Activated CD4-positive, alpha-beta T cell treated with anti-CD3 and anti-CD28 coated beads, Interleukin-10, Interleukin-2, amounts not matched to agents 100 ng/mL and 50 ng/mL, durations not matched to agents 16 hours and 8 hours (primary cell): ENCODE results near the gene GALNT16.

Experiments
- DNase-seq: peaks from one replicate; pipeline ENCODE4 v3.0.0-alpha.2; 2020

Gene GALNT16

GRCh38 chr14:69319911-69320310 lies 60.0 kb downstream of the GALNT16 start:
- DNase-seq = no peak

DNA sequence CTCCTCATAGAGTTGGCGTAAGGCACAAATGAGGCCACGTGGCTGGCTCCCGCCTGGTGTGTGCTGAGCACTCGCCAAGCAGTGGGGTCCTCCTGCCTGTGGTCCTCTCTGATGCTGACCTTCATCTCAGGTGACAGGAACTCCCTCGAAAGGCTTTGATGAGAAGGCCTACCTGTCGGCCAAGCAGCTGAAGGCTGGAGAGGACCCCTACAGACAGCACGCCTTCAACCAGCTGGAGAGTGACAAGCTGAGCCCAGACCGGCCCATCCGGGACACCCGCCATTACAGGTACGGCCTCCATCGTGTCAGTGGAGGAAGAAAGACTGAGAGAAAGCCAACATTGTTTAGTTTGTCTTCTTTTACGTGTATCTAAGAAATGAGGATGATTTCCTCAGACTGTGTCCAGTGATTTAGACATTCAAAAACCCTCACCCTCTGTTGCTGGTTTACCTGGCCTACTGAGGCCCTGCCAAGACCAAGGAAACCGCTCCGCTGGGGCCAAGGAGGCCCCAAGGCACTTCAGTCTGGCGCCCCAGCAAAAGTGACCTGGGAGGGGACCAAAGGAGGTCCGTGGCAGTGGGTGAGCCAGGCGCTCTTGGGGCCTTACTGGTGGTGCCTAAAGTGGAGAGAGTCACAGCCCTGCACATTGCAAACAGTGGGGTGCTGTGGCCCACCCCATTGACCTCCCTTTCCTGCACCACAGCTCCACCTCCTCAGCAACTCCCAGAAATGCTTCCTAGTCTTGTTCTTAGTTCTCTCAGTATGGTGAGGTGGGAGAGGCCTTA lies 60.8 kb downstream of the GALNT16 start:
- DNase-seq = no peak

DNA sequence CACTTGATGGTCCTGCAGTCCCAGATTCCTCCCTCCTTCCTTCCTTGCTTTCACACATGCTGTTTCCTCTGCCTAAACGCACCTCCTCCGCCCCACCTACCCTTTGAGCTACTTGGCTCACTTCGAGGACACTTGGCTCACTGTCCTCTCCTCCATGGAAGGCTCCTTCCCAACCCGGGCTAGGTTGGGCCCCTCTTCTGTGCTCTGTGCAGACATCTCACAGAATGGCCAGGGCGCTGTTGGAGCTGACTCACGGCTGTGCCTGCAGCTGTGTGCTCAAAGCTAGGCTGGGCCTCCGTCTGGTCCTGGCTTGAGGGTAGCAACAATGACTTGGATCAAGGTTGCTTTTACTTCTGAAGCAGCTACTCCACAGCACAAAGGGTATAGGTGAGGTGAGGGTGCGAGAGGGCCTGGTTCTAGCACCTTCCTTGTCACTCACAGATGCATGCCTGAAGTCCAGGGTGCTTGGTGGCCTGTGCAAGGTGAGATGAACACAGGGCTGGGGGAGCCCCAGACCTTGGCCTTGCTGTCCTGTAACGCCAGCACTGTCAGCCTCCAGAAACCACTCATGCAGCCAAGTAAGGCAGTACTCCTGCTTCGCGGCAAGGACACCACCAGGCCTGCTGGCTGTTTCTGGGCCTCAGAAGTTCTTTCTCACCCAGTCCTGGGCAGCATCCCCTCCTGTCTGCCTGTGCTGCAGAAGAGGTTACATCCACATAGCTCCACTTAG lies 61.8 kb downstream of the GALNT16 start:
- no peak for DNase-seq

DNA sequence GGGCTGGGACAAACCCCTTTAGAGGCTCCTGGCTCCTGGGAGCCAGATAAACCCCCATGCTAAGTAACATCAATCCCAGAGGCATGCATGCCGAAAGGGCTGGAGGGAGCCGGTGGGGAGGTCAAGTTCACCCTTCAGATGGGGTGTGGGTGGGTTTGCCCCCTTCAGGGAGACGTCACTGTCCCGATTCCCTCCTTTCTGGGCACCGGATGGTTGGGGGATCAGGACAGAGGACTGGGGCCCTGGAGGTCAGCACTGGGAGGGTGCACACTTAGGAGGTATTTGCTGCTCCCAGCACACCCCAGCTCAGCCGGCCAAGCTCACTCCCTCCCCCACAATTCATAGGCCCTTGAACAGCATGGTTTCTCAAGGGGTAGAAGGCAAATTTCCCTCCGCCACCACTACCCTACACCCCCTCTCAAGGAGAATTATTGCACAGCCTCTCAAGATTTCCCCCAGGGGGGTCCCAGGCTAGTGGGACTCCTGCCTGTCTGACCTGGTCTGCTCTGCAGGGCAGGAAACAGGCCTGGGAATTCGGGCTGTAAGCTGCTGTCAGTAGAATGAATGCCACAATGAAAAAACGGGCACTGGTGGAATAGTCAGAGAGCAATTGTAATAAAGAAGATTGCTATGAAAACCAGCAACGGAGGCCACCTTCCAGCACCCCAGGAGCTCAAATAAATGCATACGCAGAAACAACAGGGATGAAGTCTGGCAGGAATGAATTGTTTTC lies 63.5 kb downstream of the GALNT16 start:
- DNase-seq = no peak

GRCh38 chr14:69323999-69324282 lies 64.0 kb downstream of the GALNT16 start:
- DNase-seq = no peak

GRCh38 chr14:69324341-69324931 lies 64.5 kb downstream of the GALNT16 start:
- no peak for DNase-seq

- no peak for DNase-seq
Observed at GRCh38 chr14:69325086-69325485, 65.1 kb downstream of the GALNT16 start.

DNA sequence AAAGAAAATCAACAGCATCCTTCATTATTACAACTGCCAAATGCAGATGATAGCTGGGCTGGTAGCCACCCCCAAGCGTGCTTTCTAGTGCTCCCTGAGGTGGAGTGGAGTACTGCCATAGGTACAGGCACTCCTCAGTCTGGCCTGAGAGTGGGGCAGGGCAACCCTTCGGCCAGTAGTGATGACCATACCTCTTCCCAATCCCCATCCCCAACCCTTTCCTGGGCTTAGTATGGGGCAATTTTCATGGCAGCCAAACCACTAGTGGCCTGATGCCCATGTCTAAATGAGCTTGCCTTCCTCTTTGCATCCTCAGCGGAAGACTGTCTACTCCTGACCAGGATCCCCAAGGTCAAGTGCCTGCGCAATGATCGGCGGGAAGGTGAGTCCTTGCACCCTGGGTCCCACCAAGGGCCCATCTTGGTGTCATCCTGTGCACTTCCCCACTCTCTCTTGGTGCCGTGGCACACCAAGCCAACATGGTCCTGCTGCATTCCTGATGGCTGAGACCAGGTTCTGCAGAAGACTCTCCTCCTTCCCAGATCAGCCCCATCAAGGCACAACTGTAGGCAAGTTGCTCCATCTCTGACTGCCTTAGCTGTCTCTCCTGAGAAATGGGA lies 65.8 kb downstream of the GALNT16 start:
- no peak for DNase-seq

GRCh38 chr14:69326611-69327010 lies 66.7 kb downstream of the GALNT16 start:
- DNase-seq = no peak

DNA sequence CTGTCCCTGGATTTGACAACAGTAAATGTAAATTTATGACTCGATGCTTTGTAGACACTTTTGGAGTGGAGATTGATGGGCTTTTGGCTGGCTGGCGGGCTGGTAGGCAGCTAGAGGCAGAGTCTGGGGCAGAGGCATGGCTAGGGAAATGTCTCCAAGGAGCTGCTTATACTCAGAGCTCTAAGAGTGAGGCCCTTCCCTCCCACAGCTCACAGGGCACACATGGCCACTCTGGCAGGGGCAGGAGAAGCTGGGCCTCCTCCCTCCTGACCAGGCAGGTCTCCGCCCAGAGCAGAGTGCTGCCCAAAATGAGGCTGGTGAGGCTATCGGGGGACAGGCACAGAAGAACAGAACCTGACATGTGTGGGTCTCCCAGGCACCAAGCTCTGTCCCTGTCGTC lies 67.5 kb downstream of the GALNT16 start:
- no peak for DNase-seq

DNA sequence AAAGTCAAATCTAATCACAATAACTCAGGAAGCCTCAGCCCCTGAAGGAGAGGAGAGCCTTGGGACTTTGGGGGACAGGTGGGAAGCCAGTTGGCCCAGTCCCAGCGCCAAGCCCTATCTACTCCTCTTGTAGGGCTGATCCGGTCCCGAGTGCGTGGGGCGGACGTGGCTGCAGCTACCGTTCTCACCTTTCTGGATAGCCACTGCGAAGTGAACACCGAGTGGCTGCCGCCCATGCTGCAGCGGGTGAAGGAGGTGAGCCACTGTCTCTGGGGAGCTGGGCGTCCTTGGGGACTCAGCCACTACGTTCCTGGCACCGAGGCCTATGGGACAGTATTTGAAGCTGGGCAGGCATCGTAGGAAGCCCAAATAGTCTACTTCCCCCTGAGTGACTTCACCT lies 68.4 kb downstream of the GALNT16 start:
- DNase-seq = no peak

DNA sequence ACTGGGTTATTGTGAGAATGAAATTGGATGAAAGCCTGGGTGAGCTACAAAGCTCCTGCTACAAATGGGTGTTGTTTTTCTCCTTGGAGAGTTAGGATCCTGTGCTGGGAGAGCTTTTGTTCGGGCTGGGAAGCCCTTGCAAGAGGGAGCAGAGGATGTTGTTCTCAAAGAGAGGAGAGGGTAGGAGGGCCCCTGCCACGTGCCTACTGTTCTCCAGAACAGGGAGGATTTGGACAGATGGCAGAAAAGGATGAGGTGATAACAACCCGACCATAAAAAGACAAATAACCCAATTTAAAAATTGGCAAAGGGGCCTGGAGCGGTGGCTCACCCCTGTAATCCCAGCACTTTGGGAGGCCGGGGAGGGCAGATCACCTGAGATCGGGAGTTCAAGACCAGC lies 68.8 kb downstream of the GALNT16 start:
- DNase-seq = no peak

DNA sequence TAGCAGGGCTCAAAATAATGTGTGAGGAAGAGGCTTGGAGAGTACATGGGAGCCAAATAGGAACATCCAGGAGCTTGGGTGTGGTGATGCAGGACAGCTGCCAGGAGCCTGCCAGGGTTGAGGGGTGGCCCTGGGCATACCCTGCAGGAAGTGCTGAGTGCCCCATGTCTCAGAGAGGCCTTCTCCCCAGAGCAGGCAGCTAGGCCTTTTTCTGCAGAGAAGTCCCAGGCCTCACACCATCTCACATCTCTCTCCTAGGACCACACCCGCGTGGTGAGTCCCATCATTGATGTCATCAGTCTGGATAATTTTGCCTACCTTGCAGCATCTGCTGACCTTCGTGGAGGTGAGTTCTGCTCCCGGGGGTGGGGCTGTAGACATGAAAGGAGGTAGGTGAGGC lies 71.2 kb downstream of the GALNT16 start:
- no peak for DNase-seq

DNA sequence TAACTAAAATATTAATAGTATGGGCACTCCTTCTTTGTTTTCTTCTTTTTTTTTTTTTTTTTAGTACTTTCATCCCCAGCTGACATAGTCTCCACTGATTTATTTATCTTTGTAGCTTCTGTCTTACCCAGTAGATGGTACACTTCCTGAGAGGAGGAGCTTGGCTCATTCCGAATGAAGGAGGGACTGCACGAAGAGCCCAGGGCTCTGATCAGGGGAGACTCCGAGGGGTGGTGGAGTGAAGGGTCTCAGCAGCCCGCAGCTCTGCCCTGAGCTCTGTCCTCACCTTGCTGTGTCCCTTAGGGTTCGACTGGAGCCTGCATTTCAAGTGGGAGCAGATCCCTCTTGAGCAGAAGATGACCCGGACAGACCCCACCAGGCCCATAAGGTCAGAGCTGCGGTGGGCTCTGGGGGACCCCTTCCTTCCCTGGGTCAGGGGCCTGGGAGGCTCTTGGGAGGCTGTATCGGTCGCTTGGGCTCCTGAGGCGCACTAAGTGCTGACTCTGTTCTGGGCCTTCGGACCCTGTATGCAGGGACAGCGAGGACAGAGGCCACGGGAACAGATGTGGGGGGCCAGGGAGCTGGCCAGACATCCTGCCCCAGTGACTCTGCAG lies 72.9 kb downstream of the GALNT16 start:
- DNase-seq = no peak

- DNase-seq = no peak
Observed at GRCh38 chr14:69333791-69334337, 73.9 kb downstream of the GALNT16 start.

DNA sequence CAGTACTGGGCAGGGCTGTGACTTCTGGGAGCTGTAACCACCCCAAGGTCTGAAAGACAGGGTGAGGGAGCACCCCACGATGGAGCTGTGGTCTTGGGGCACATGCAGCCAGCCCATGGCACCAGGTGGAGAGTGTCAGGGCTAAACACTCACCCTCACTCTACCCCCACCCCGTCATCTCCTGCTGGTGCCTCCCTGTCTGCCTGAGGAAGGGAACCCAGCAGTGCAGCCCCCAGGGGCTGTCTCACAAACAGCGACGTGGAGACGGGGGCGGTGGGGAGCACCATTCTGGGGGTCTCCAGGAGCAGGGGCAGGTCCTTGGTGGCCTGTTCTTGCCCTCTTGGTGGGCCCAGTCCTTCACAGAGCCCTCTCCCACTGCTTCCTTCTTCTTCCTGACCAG lies 74.6 kb downstream of the GALNT16 start:
- no peak for DNase-seq

DNA sequence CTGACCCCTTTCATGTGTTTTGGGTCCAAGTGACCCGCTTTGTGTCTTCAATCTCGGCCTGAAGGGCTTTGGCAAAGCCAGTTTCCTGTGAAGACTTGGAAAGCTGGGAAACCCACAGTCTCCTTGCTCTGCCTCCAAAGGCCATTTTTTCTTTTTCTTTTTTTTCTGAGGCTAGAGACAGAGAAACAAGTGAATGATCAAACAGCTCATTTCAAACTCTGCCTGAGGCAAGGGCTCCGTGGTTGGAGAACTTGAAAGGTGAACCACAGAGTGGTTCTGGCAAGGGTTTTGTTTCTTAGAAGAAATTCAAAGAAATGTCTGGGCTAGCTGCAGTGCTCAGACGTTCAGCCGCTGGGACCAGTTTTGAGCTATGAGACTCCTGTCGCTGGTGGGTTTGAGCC lies 75.4 kb downstream of the GALNT16 start:
- no peak for DNase-seq

DNA sequence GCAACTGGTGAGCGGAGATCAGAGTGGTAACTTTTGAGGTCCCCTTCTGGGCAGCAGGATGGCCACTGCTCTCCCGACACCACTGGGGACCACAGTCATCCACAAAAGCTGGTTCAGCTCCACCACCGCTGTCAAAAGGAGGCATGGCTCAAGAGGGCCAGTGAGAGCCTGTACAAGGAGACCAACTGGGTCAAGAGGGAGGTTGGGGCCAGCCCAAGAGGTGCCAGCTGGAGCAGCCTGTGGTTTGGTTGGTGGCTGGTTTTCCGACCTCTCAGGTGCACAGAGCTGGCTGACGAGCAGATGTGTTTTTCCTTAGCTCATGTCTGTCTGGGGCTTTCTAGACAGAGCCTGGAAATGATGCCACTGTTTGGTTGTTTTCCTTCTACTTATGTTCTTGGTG lies 78.0 kb downstream of the GALNT16 start:
- DNase-seq = no peak

- DNase-seq = no peak
Observed at GRCh38 chr14:69339426-69339825, 79.5 kb downstream of the GALNT16 start.

DNA sequence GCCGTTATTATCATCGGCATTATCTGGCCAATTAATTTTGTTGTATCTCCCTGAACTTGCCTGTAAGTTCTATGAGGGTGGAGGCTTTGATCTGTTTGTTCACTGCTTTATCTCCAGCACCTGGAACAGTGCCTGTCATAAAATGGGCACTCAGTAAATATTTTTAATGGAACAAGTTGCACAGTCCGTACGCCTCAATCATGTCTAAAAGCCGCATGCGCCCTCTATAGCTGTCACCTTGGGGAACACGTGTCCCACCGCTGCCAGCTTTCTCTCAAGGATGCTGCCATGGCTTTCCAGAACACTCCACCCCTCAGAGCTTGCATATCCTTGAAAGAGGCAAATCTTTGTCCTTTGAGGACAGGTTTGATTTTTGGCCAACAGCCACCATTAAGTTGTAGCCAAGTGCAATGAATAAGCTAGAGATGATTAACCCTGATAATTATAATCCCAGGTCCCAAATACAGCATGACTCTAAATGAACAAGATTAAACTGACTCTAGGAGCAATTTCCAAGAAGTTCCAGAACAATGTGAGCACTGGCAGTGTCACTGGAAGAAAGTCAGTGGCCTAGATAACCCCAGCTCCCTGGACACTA lies 83.1 kb downstream of the GALNT16 start:
- no peak for DNase-seq

- no peak for DNase-seq
Observed at GRCh38 chr14:69344171-69344570, 84.2 kb downstream of the GALNT16 start.

- no peak for DNase-seq
Observed at GRCh38 chr14:69345402-69345801, 85.4 kb downstream of the GALNT16 start.
